Smooth muscle cell (in vitro differentiated cells): ENCODE measurements around the gene ZNF444. TPM values are rescaled to one million over a fixed set of nuclear protein-coding genes. Genes with fewer than 3 reads are reported as not detected.

ENCODE experiments used
- DNase-seq: peaks from one replicate; lab custom pipeline; 2025; ENCODE audit not compliant: unreplicated experiment; lab: John Stamatoyannopoulos, UW
- H2AFZ ChIP-seq: fragments of 200-600 bp; sonication (generic); 2 replicates; pipeline ENCODE4 v1.6.0; 2016; ENCODE audit warnings: antibody characterized with exemption, low read depth, mild to moderate bottlenecking
- H3F3A ChIP-seq: fragments of 200-600 bp; sonication (generic); 2 replicates; pipeline ENCODE4 v1.6.0; 2017; ENCODE audit warnings: antibody characterized with exemption, low read depth
- H3K27ac ChIP-seq: fragments of 200-600 bp; sonication (generic); 2 replicates; pipeline ENCODE4 v1.5.1; 2016; ENCODE audit warnings: low read depth, mild to moderate bottlenecking
- H3K27me3 ChIP-seq: fragments of 200-600 bp; sonication (generic); 2 replicates; pipeline ENCODE4 v1.6.1; 2016; ENCODE audit warnings: low read depth, mild to moderate bottlenecking
- H3K36me3 ChIP-seq: fragments of 200-600 bp; sonication (generic); 2 replicates; pipeline ENCODE4 v1.5.1; 2016; ENCODE audit warnings: low read depth
- H3K4me1 ChIP-seq: fragments of 200-600 bp; sonication (generic); 2 replicates; pipeline ENCODE4 v1.5.1; 2016; ENCODE audit warnings: low read depth
- H3K4me2 ChIP-seq: fragments of 200-600 bp; sonication (generic); 2 replicates; pipeline ENCODE4 v1.6.0; 2016; ENCODE audit warnings: mild to moderate bottlenecking
- H3K4me3 ChIP-seq: fragments of 200-600 bp; sonication (generic); 2 replicates; pipeline ENCODE4 v1.5.1; 2016; ENCODE audit warnings: mild to moderate bottlenecking
- H3K79me2 ChIP-seq: fragments of 200-600 bp; sonication (generic); 2 replicates; pipeline ENCODE4 v1.6.0; 2016; ENCODE audit warnings: low read depth, mild to moderate bottlenecking
- H3K9ac ChIP-seq: fragments of 200-600 bp; sonication (generic); 2 replicates; pipeline ENCODE4 v1.6.0; 2016; ENCODE audit warnings: low read depth
- H3K9me3 ChIP-seq: fragments of 200-600 bp; sonication (generic); replicated peaks from 2 replicates; pipeline ENCODE4 v1.5.1; 2016; ENCODE audit warnings: low read depth
- H4K20me1 ChIP-seq: fragments of 200-600 bp; sonication (generic); 2 replicates; pipeline ENCODE4 v1.6.0; 2016; ENCODE audit warnings: low read depth
- CTCF ChIP-seq: fragments of 200-600 bp; sonication (generic); IDR thresholded peaks from 2 replicates; pipeline ENCODE4 v1.5.1; 2017; ENCODE audit warnings: borderline replicate concordance, mild to moderate bottlenecking, antibody characterized with exemption; ENCODE audit not compliant: insufficient read depth, poor library complexity, severe bottlenecking
- WGBS: methylation state at CpG from one replicate; pipeline ENCODE4 v1.1.7; 2016; ENCODE audit warnings: low lambda C conversion rate; 5-methylcytosine and 5-hydroxymethylcytosine counted together
- polyA plus RNA-seq: library from polyadenylated mRNA; unstranded; fragments of >200 nt; fragmentation: Nextera tagmentation; extraction: Ambion mirVana; gene quantifications from 2 replicates; pipeline ENCODE4 v1.2.1, GENCODE V29; 2016
- total RNA-seq: library from RNA; depleted of rRNA; stranded (reverse); fragments of >200 nt; gene quantifications from 2 replicates; pipeline ENCODE4 v1.2.3, GENCODE V29; 2014

Gene ZNF444
- total and polyA plus RNA-seq, 2 experiments from 2014 or later: 20.0 to 40.6 TPM

GRCh38 chr19:56133858-56134653, 7.0 kb upstream of the ZNF444 start:
- Histone ChIP-seq H4K20me1 (no peaks in the 10 kb centered on the region), H3K36me3 (no peaks in the 10 kb centered on the region), H2AFZ (no peak overlapping the region), H3K27ac (peak overlapping the region; percentile 9), H3K4me3 (no peak overlapping the region), H3F3A (no peaks in the 10 kb centered on the region), H3K4me1 (peaks cover 8% of the 10 kb centered on the region), H3K9ac (no peak overlapping the region), H3K9me3 (no peaks in the 10 kb centered on the region), H3K27me3 (no peaks in the 10 kb centered on the region), H3K79me2 (no peaks in the 10 kb centered on the region), H3K4me2 (no peak overlapping the region)
- no peak for DNase-seq
- 71% methylated on average over 14 of the region's 14 CpGs for WGBS
- no peak for TF ChIP-seq CTCF

GRCh38 chr19:56134654-56134921, 6.5 kb upstream of the ZNF444 start:
- Histone ChIP-seq H3K9ac (no peak overlapping the region), H4K20me1 (no peaks in the 10 kb centered on the region), H3K27me3 (no peaks in the 10 kb centered on the region), H3K79me2 (no peaks in the 10 kb centered on the region), H3K4me3 (no peak overlapping the region), H3F3A (no peaks in the 10 kb centered on the region), H3K4me1 (peaks cover 8% of the 10 kb centered on the region), H3K27ac (no peak overlapping the region), H2AFZ (no peak overlapping the region), H3K4me2 (no peak overlapping the region), H3K36me3 (no peaks in the 10 kb centered on the region), H3K9me3 (no peaks in the 10 kb centered on the region)
- TF ChIP-seq CTCF: no peak
- DNase-seq: no peak
- WGBS: 80% methylated on average over 5 of the region's 5 CpGs

- peaks cover 7% of the 10 kb centered on the region for H3F3A ChIP-seq
- H2AFZ ChIP-seq: no peak overlapping the region
- H3K4me2 ChIP-seq: no peak overlapping the region
- H3K27ac ChIP-seq: no peak overlapping the region
- no peaks in the 10 kb centered on the region for H3K79me2 ChIP-seq
- no peaks in the 10 kb centered on the region for H3K9me3 ChIP-seq
- no peak overlapping the region for H3K9ac ChIP-seq
- no peak overlapping the region for H3K4me3 ChIP-seq
- no peaks in the 10 kb centered on the region for H3K36me3 ChIP-seq
- no peaks in the 10 kb centered on the region for H4K20me1 ChIP-seq
- no peak for DNase-seq
- H3K27me3 ChIP-seq: no peaks in the 10 kb centered on the region
- 46% methylated on average over 10 of the region's 10 CpGs for WGBS
- H3K4me1 ChIP-seq: peaks cover 16% of the 10 kb centered on the region
- TF ChIP-seq CTCF: no peak
Observed at GRCh38 chr19:56136362-56136761, 4.7 kb upstream of the ZNF444 start.

- Histone ChIP-seq H3K9me3 (no peaks in the 10 kb centered on the region), H3K4me1 (peaks cover 22% of the 10 kb centered on the region), H3K79me2 (peaks cover 8% of the 10 kb centered on the region), H4K20me1 (no peaks in the 10 kb centered on the region), H3K27ac (no peak overlapping the region), H3F3A (peaks cover 7% of the 10 kb centered on the region), H3K36me3 (no peaks in the 10 kb centered on the region), H3K9ac (no peak overlapping the region), H3K4me3 (no peak overlapping the region), H3K27me3 (no peaks in the 10 kb centered on the region), H2AFZ (no peak overlapping the region), H3K4me2 (no peak overlapping the region)
- WGBS: 93% methylated on average over 6 of the region's 6 CpGs
- no peak for TF ChIP-seq CTCF
- DNase-seq: no peak
Observed at GRCh38 chr19:56137405-56137804, 3.7 kb upstream of the ZNF444 start.
